NCI-H2227 treated with DMSO at 0.1 percent for 48 hours (cell line): ENCODE measurements around the gene ADAM8.
"Not testable (repeated sequence)": the region's sequence is repeated elsewhere in the genome, so short reads cannot be mapped to it uniquely, and the experiment has no call there.

Experiments
- DNase-seq: peaks from one replicate; lab custom pipeline; 2025; lab: John Stamatoyannopoulos, UW

ADAM8 gene

GRCh38 chr10:133231244-133231945, 45.3 kb downstream of the ADAM8 start:
- no peak for DNase-seq

GRCh38 chr10:133230387-133231195, 46.1 kb downstream of the ADAM8 start:
- no peak for DNase-seq

GRCh38 chr10:133230044-133230361, 46.7 kb downstream of the ADAM8 start, which contains the start of gene UTF1:
UTF1 (plus strand) TSS chr10:133230217; CDS start chr10:133230289, 72 bp downstream.
- no peak for DNase-seq

- no peak for DNase-seq
Observed at GRCh38 chr10:133229265-133230043, 47.2 kb downstream of the ADAM8 start.

- no peak for DNase-seq
Observed at GRCh38 chr10:133227256-133227655, 49.4 kb downstream of the ADAM8 start.

- no peak for DNase-seq
Observed at GRCh38 chr10:133226251-133226808, 50.3 kb downstream of the ADAM8 start.

- DNase-seq, result no peak
Observed at GRCh38 chr10:133225707-133226191, 50.9 kb downstream of the ADAM8 start.

- DNase-seq, result no peak
Observed at GRCh38 chr10:133224756-133225372, 51.8 kb downstream of the ADAM8 start.

- no peak for DNase-seq
Observed at GRCh38 chr10:133224076-133224475, 52.6 kb downstream of the ADAM8 start.

- DNase-seq, result not testable (repeated sequence)
Observed at GRCh38 chr10:133221756-133222155, 54.9 kb downstream of the ADAM8 start.

- DNase-seq, result no peak
Observed at GRCh38 chr10:133221331-133221730, 55.3 kb downstream of the ADAM8 start.

GRCh38 chr10:133219782-133220181, 56.9 kb downstream of the ADAM8 start:
- DNase-seq, result no peak

GRCh38 chr10:133218891-133219290, 57.8 kb downstream of the ADAM8 start:
- no peak for DNase-seq

GRCh38 chr10:133217800-133218589, 58.7 kb downstream of the ADAM8 start:
- DNase-seq, result no peak

- no peak for DNase-seq
Observed at GRCh38 chr10:133216776-133217175, 59.9 kb downstream of the ADAM8 start.

- DNase-seq, result no peak
Observed at GRCh38 chr10:133215586-133215985, 61.1 kb downstream of the ADAM8 start.

GRCh38 chr10:133214468-133215410, 61.9 kb downstream of the ADAM8 start:
- DNase-seq, result no peak

- DNase-seq, result no peak
Observed at GRCh38 chr10:133213641-133214467, 62.8 kb downstream of the ADAM8 start.
